Measurements from ENCODE around the gene MET. TPM values are rescaled to one million over a fixed set of nuclear protein-coding genes. Genes with fewer than 3 reads are reported as not detected.

The MET gene
- total and polyA plus RNA-seq, 2 of the 13 experiments (the other 11 are each of a cell fraction or from before 2014, with no cell fraction given), result 21.8 to 31.5 TPM

- TF ChIP-seq CREM (IDR thresholded peaks at IDR 0.05) (peak; percentile 69; the same call in 1 of the 2 replicates), CREM (CRISPR knock-in tag; IDR thresholded peaks at IDR 0.05) (no peak), XRCC5 (optimal IDR thresholded peaks at IDR 0.05; ENCODE audit: low read length) (no peak), NFE2L2 (IDR thresholded peaks at IDR 0.05; ENCODE audit: low read length) (no peak), GZF1 (CRISPR knock-in tag; IDR thresholded peaks at IDR 0.05) (no peak), SOX13 (IDR thresholded peaks at IDR 0.05) (no peak), SOX13 (CRISPR knock-in tag; conservative IDR thresholded peaks at IDR 0.05 in 1 of 2, IDR thresholded peaks at IDR 0.05 in 1 of 2) (peak in 1 of 2 experiments; percentile 86; a peak in 2 of 4 replicates), ATRX (CRISPR knock-in tag; IDR thresholded peaks at IDR 0.05; ENCODE audit: borderline replicate concordance) (no peak), ZBTB7A (CRISPR knock-in tag; IDR thresholded peaks at IDR 0.05) (no peak), ATF4 (CRISPR knock-in tag; IDR thresholded peaks at IDR 0.05) (peak in 1 of 2 experiments; percentile 52; a peak in 1 of 4 replicates), ZSCAN22 (CRISPR knock-in tag; IDR thresholded peaks at IDR 0.05) (no peak), ZNF589 (CRISPR knock-in tag; conservative IDR thresholded peaks at IDR 0.05) (no peak), NR2F6 (IDR thresholded peaks at IDR 0.05) (peak; percentile 53; the same call in 1 of the 2 replicates), NR2F6 (CRISPR knock-in tag; IDR thresholded peaks at IDR 0.05) (peak; percentile 47; the same call in 1 of the 2 replicates), ZNF142 (CRISPR knock-in tag; IDR thresholded peaks at IDR 0.05) (no peak), REL (CRISPR knock-in tag; conservative IDR thresholded peaks at IDR 0.05) (no peak), ZGPAT (CRISPR knock-in tag; IDR thresholded peaks at IDR 0.05) (peak; percentile 75), CENPT (CRISPR knock-in tag; IDR thresholded peaks at IDR 0.05; ENCODE audit: low read depth) (no peak), FOXK1 (CRISPR knock-in tag; IDR thresholded peaks at IDR 0.05; ENCODE audit: borderline replicate concordance, low read depth) (peak; percentile 50; the same call in 1 of the 2 replicates), SKIL (CRISPR knock-in tag; IDR thresholded peaks at IDR 0.05; ENCODE audit: borderline replicate concordance) (no peak), DPF2 (CRISPR knock-in tag; IDR thresholded peaks at IDR 0.05; ENCODE audit: borderline replicate concordance, low read depth) (peak; percentile 17; the same call in 1 of the 2 replicates), HCFC1 (IDR thresholded peaks at IDR 0.05; ENCODE audit: low read depth, low read length) (no peak)
Observed at GRCh38 chr7:116772423-116772863, 100.4 kb downstream of the MET start (continued).

Data from HepG2 (cell line).